Loucy (cell line): Measurements from ENCODE around the gene SHISAL2A.

ENCODE experiments used
- H2AFZ ChIP-seq: fragments of 200-600 bp; sonication (generic); 2 replicates; pipeline ENCODE4 v1.6.0; 2016; ENCODE audit warnings: antibody characterized with exemption, mild to moderate bottlenecking, low read length, moderate library complexity
- H3F3A ChIP-seq: fragments of 200-600 bp; 2 replicates; pipeline ENCODE4 v1.6.0; 2016; ENCODE audit warnings: antibody characterized with exemption, low read depth, mild to moderate bottlenecking
- H3K27me3 ChIP-seq: fragments of 200-600 bp; sonication (generic); 2 replicates; pipeline ENCODE4 v1.6.1; 2014; ENCODE audit warnings: low read length, mild to moderate bottlenecking; ENCODE audit not compliant: insufficient read depth, poor library complexity, severe bottlenecking
- H3K36me3 ChIP-seq: fragments of 200-600 bp; sonication (generic); 2 replicates; pipeline ENCODE4 v1.6.1; 2016; ENCODE audit warnings: low read length; ENCODE audit not compliant: insufficient read depth
- H3K4me1 ChIP-seq: fragments of 200-600 bp; sonication (generic); 2 replicates; pipeline ENCODE4 v1.5.1; 2014; ENCODE audit warnings: low read length, mild to moderate bottlenecking; ENCODE audit not compliant: insufficient read depth, poor library complexity, severe bottlenecking
- H3K4me2 ChIP-seq: fragments of 200-600 bp; sonication (generic); 2 replicates; pipeline ENCODE4 v1.6.0; 2014; ENCODE audit warnings: antibody characterized with exemption, low read length, low read depth, mild to moderate bottlenecking; ENCODE audit not compliant: poor library complexity, severe bottlenecking
- H3K4me3 ChIP-seq: fragments of 200-600 bp; sonication (generic); 2 replicates; pipeline ENCODE4 v1.5.1; 2014; ENCODE audit warnings: low read length, mild to moderate bottlenecking, mixed read lengths; ENCODE audit not compliant: poor library complexity, severe bottlenecking
- H3K79me2 ChIP-seq: fragments of 200-600 bp; sonication (generic); 2 replicates; pipeline ENCODE4 v1.6.1; 2014; ENCODE audit warnings: low read length; ENCODE audit not compliant: insufficient read depth
- H3K9ac ChIP-seq: fragments of 200-600 bp; sonication (generic); 2 replicates; pipeline ENCODE4 v1.6.0; 2014; ENCODE audit warnings: mild to moderate bottlenecking, low read depth, low read length, moderate library complexity; ENCODE audit not compliant: poor library complexity, severe bottlenecking
- H3K9me2 ChIP-seq: fragments of 200-600 bp; sonication (generic); replicated peaks from 2 replicates; pipeline ENCODE4 v1.6.1; 2016; ENCODE audit warnings: low read depth, low read length, mixed read lengths
- H3K9me3 ChIP-seq: fragments of 200-600 bp; sonication (generic); 2 replicates; pipeline ENCODE4 v1.6.1; 2014; ENCODE audit warnings: mild to moderate bottlenecking, antibody characterized with exemption, low read length, low read depth; ENCODE audit not compliant: insufficient read depth
- H4K20me1 ChIP-seq: fragments of 200-600 bp; sonication (generic); 2 replicates; pipeline ENCODE4 v1.6.0; 2014; ENCODE audit warnings: antibody characterized with exemption, low read length, mild to moderate bottlenecking; ENCODE audit not compliant: insufficient read depth, poor library complexity, severe bottlenecking
- CTCF ChIP-seq: fragments of 200-600 bp; sonication (generic); conservative IDR thresholded peaks from 2 replicates; pipeline ENCODE4 v1.5.1; 2014; ENCODE audit warnings: mild to moderate bottlenecking, antibody characterized with exemption, low read length
- EZH2phosphoT487 ChIP-seq: fragments of 200-600 bp; IDR thresholded peaks from 2 replicates; pipeline ENCODE4 v1.6.1; 2018; ENCODE audit warnings: antibody characterized with exemption, mild to moderate bottlenecking, moderate library complexity, borderline replicate concordance

Gene SHISAL2A

DNA sequence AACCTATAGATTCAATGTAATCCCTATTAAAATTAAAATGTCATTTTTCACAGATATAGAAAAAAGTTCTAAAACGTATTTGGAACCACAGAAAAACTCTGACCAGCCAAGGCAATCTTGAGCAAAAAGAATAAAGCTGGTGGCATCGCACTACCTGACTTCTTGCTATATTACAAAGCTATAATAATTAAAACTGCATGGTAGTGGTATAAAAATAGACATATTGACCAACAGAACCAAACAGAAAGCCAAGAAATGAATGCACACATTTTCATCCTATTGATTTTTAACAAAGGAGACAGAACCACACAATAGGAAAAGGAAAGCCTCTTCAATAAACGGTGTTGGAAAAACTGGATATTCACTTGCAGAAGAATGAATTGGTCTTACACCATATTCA is 9.2 kb upstream of the SHISAL2A start:
- no peak for TF ChIP-seq CTCF
- Histone ChIP-seq H3K9me2 (no peaks in the 10 kb centered on the region), H2AFZ (no peak overlapping the region), H3K4me1 (no peaks in the 10 kb centered on the region), H3K9me3 (no peaks in the 10 kb centered on the region), H3K4me2 (no peak overlapping the region), H3K36me3 (no peaks in the 10 kb centered on the region), H3K9ac (no peak overlapping the region), H3K79me2 (no peaks in the 10 kb centered on the region), H3K27me3 (no peaks in the 10 kb centered on the region), H3K4me3 (no peak overlapping the region), H4K20me1 (no peaks in the 10 kb centered on the region), H3F3A (no peaks in the 10 kb centered on the region; the same call in 1 of the 2 replicates)

GRCh38 chr1:52627028-52627427 is 5.9 kb upstream of the SHISAL2A start:
- H3K36me3 ChIP-seq: no peaks in the 10 kb centered on the region
- no peaks in the 10 kb centered on the region for H4K20me1 ChIP-seq
- no peak overlapping the region for H3K9ac ChIP-seq
- no peaks in the 10 kb centered on the region for H3K9me2 ChIP-seq
- no peaks in the 10 kb centered on the region for H3K9me3 ChIP-seq
- H3K4me3 ChIP-seq: no peak overlapping the region
- H3F3A ChIP-seq: no peaks in the 10 kb centered on the region; the same call in 1 of the 2 replicates
- TF ChIP-seq EZH2phosphoT487 (no peak), CTCF (no peak)
- H3K4me2 ChIP-seq: no peak overlapping the region
- H3K4me1 ChIP-seq: peaks cover 7% of the 10 kb centered on the region
- H2AFZ ChIP-seq: no peak overlapping the region
- H3K27me3 ChIP-seq: no peaks in the 10 kb centered on the region
- H3K79me2 ChIP-seq: no peaks in the 10 kb centered on the region

GRCh38 chr1:52628614-52629324 is 4.2 kb upstream of the SHISAL2A start:
- Histone ChIP-seq H3K36me3 (no peaks in the 10 kb centered on the region), H3K9ac (no peak overlapping the region), H3K4me1 (peaks cover 11% of the 10 kb centered on the region), H3K4me2 (no peak overlapping the region), H4K20me1 (no peaks in the 10 kb centered on the region), H3K27me3 (no peaks in the 10 kb centered on the region), H2AFZ (no peak overlapping the region), H3K79me2 (no peaks in the 10 kb centered on the region), H3F3A (no peaks in the 10 kb centered on the region; the same call in 1 of the 2 replicates), H3K9me2 (no peaks in the 10 kb centered on the region), H3K9me3 (no peaks in the 10 kb centered on the region), H3K4me3 (no peak overlapping the region)
- TF ChIP-seq CTCF: no peak
- no peak for TF ChIP-seq EZH2phosphoT487
